NCI-H82 treated with DMSO at 0.1 percent for 48 hours (cell line): ENCODE results near the gene ZNF529.

Experiments used
- DNase-seq: peaks from one replicate; lab custom pipeline; 2025; ENCODE audit not compliant: unreplicated experiment; lab: John Stamatoyannopoulos, UW

The ZNF529 gene

GRCh38 chr19:36514012-36514612 lies 59.0 kb downstream of the ZNF529 start:
- DNase-seq, result no peak

GRCh38 chr19:36508325-36508724 lies 64.8 kb downstream of the ZNF529 start:
- no peak for DNase-seq

GRCh38 chr19:36501973-36502372 lies 71.1 kb downstream of the ZNF529 start:
- no peak for DNase-seq

GRCh38 chr19:36497001-36497400 lies 76.1 kb downstream of the ZNF529 start:
- DNase-seq, result no peak
